HCT116 (cell line): ENCODE measurements around the gene SPACA6. TPM values are rescaled to one million over a fixed set of nuclear protein-coding genes. Genes with fewer than 3 reads are reported as not detected.

Experiments used
- ATAC-seq: fragments of 200-7000 bp; cut with Tn5 transposase; 2 replicates; pipeline ENCODE4 v1.9.1; 2020; ENCODE audit warnings: mild to moderate bottlenecking, moderate library complexity
- BruUV-seq: library from RNA; stranded (reverse); fragments of 400-500 nt; replicated peaks from 2 replicates; lab custom pipeline; 2021; lab: Mats Ljungman, UMichigan
- CTCF ChIA-PET: fragments of 300-600 bp; sonication (Branson Sonifier 250); formaldehyde crosslinking; loops from one replicate; lab custom pipeline; 2021; ENCODE audit warnings: antibody characterized with exemption; lab: Charles Lee
- POLR2A ChIA-PET: fragments of 300-600, 350-600 bp; sonication (Branson Sonifier 250); formaldehyde crosslinking; loops from one replicate; lab custom pipeline; 2021; ENCODE audit warnings: antibody characterized with exemption; lab: Charles Lee
- RAD21 ChIA-PET, 2 experiments: fragments of 300-600 bp; sonication (Branson Sonifier 250); formaldehyde crosslinking; loops; one replicate each; lab custom pipeline; 2023; ENCODE audit warnings: low total read pairs in 2 of 2; ENCODE audit not compliant: uncharacterized antibody in 2 of 2, unreplicated experiment in 2 of 2, low non-redundant PET in 1 of 2; lab: Charles Lee
- DNase-seq: peaks from one replicate; pipeline ENCODE4 v3.0.0-alpha.2; 2010; ENCODE audit warnings: low read depth, low spot score
- H2AFZ ChIP-seq: fragments of 200-600 bp; shearing (Covaris generic), sonication (generic); 2 replicates; pipeline ENCODE4 v1.6.1; 2017; ENCODE audit warnings: low read depth, mixed run types, mixed read lengths, antibody characterized with exemption, low read length; ENCODE audit not compliant: poor library complexity, severe bottlenecking
- H3K27ac ChIP-seq: 2 replicates; pipeline ENCODE4 v1.5.1; 2012; ENCODE audit warnings: low read depth, low read length
- H3K27me3 ChIP-seq: fragments of 200-600 bp; sonication (generic); 2 replicates; pipeline ENCODE4 v1.6.1; 2016; ENCODE audit warnings: mixed run types, low read length, mixed read lengths; ENCODE audit not compliant: insufficient read depth
- H3K36me3 ChIP-seq, 2 experiments: fragments of 200-500 bp in 1 of 2; fragments of 200-600 bp in 1 of 2; sonication (Bioruptor generic) in 1 of 2; sonication (generic) in 1 of 2; 2 replicates each; pipeline versions ENCODE4 v1.5.1 to v1.6.1; 2014 to 2016; ENCODE audit warnings: low read length in 2 of 2, inconsistent platforms in 1 of 2, mixed read lengths in 1 of 2, mixed run types in 1 of 2; ENCODE audit not compliant: insufficient read depth in 2 of 2, control insufficient read depth in 1 of 2
- H3K4me1 ChIP-seq, 2 experiments: fragments of 200-600 bp in 1 of 2; sonication (generic) in 1 of 2; 2 replicates each; pipeline versions ENCODE4 v1.5.1 to v1.6.1; 2012 to 2017; ENCODE audit warnings: low read length in 2 of 2, inconsistent platforms in 1 of 2, mild to moderate bottlenecking in 1 of 2, mixed read lengths in 1 of 2, mixed run types in 1 of 2, moderate library complexity in 1 of 2; ENCODE audit not compliant: insufficient read depth in 2 of 2, control insufficient read depth in 1 of 2
- H3K4me2 ChIP-seq: fragments of 200-600 bp; sonication (generic); 2 replicates; pipeline ENCODE4 v1.6.1; 2017; ENCODE audit warnings: mixed run types, low read length, mixed read lengths
- H3K4me3 ChIP-seq, 2 experiments: fragments of 200-600 bp in 1 of 2; sonication (generic) in 1 of 2; replicated peaks in 1 of 2; 2 replicates each; pipeline ENCODE4 v1.5.1; 2011 to 2016; ENCODE audit warnings: low read length in 2 of 2, control low read depth in 1 of 2, low read depth in 1 of 2, mild to moderate bottlenecking in 1 of 2, mixed read lengths in 1 of 2, mixed run types in 1 of 2
- H3K79me2 ChIP-seq: fragments of 200-600 bp; sonication (generic); 2 replicates; pipeline ENCODE4 v1.6.1; 2017; ENCODE audit warnings: mild to moderate bottlenecking, mixed run types, low read length, moderate library complexity, mixed read lengths; ENCODE audit not compliant: insufficient read depth
- H3K9ac ChIP-seq: fragments of 200-600 bp; sonication (generic); 2 replicates; pipeline ENCODE4 v1.6.1; 2016; ENCODE audit warnings: low read length, mixed read lengths
- H3K9me2 ChIP-seq: fragments of 200-600 bp; sonication (generic), shearing (Covaris generic); 2 replicates; pipeline ENCODE4 v1.6.1; 2017; ENCODE audit warnings: mixed run types, mild to moderate bottlenecking, moderate library complexity; ENCODE audit not compliant: insufficient read depth
- H3K9me3 ChIP-seq, 2 experiments: fragments of 200-500 bp in 1 of 2; fragments of 200-600 bp in 1 of 2; sonication (Bioruptor generic) in 1 of 2; sonication (generic) in 1 of 2; 2 replicates each; pipeline ENCODE4 v1.6.1; 2014 to 2017; ENCODE audit warnings: low read length in 2 of 2, mixed read lengths in 2 of 2, inconsistent platforms in 1 of 2, low read depth in 1 of 2, mild to moderate bottlenecking in 1 of 2, mixed run types in 1 of 2, moderate library complexity in 1 of 2; ENCODE audit not compliant: control insufficient read depth in 1 of 2, insufficient read depth in 1 of 2
- H4K20me1 ChIP-seq: fragments of 200-600 bp; sonication (generic), shearing (Covaris generic); 2 replicates; pipeline ENCODE4 v1.6.1; 2017; ENCODE audit warnings: mixed run types, mild to moderate bottlenecking, moderate library complexity; ENCODE audit not compliant: insufficient read depth
- CEBPB ChIP-seq: IDR thresholded peaks from 2 replicates; pipeline ENCODE4 v1.6.1; 2012; ENCODE audit warnings: low read depth
- EGR1 ChIP-seq: IDR thresholded peaks from 2 replicates; pipeline ENCODE4 v1.6.1; 2012; ENCODE audit warnings: low read depth
- ELF1 ChIP-seq: IDR thresholded peaks from 2 replicates; pipeline ENCODE4 v1.6.1; 2012; ENCODE audit warnings: low read depth, borderline replicate concordance
- EZH2 ChIP-seq: fragments of 200-600 bp; sonication (generic); IDR thresholded peaks from 2 replicates; pipeline ENCODE4 v1.6.1; 2017; ENCODE audit warnings: antibody characterized with exemption, mixed run types
- FOSL1 ChIP-seq: IDR thresholded peaks from 2 replicates; pipeline ENCODE4 v1.6.1; 2012; ENCODE audit warnings: low read depth
- JUND ChIP-seq: IDR thresholded peaks from 2 replicates; pipeline ENCODE4 v1.6.1; 2012
- POLR2A ChIP-seq: IDR thresholded peaks from 2 replicates; pipeline ENCODE4 v1.7.0; 2011; ENCODE audit warnings: borderline replicate concordance; ENCODE audit not compliant: insufficient read depth, insufficient read length; ENCODE audit errors: extremely low read depth
- POLR2AphosphoS5 ChIP-seq: IDR thresholded peaks from 2 replicates; pipeline ENCODE4 v1.6.1; 2011; ENCODE audit warnings: mild to moderate bottlenecking, low read depth, low read length, moderate library complexity
- RAD21 ChIP-seq: IDR thresholded peaks from 2 replicates; pipeline ENCODE4 v1.6.1; 2012; ENCODE audit warnings: low read depth, mild to moderate bottlenecking
- SP1 ChIP-seq: IDR thresholded peaks from 2 replicates; pipeline ENCODE4 v1.6.1; 2012; ENCODE audit warnings: low read depth
- TCF7L2 ChIP-seq: IDR thresholded peaks from 2 replicates; pipeline ENCODE4 v1.7.0; 2011; ENCODE audit warnings: borderline replicate concordance, inconsistent platforms; ENCODE audit not compliant: insufficient read depth, insufficient read length; ENCODE audit errors: extremely low read depth
- intact Hi-C: fragments of 100-400 bp; cut with micrococcal nuclease; formaldehyde crosslinking; loops from 2 replicates; pipeline ENCODE4 v1.10.0; 2022
- total RNA-seq: library from RNA; stranded (reverse); gene quantifications from one replicate; pipeline ENCODE4 v1.2.1, GENCODE V29; 2021; ENCODE audit not compliant: unreplicated experiment
- TF ChIP-seq, protein P1 (sequence below): IDR thresholded peaks from 2 replicates; pipeline ENCODE4 v1.6.1; 2012
- TF ChIP-seq, protein P2 (sequence below): IDR thresholded peaks from 2 replicates; pipeline ENCODE4 v1.6.1; 2012
- TF ChIP-seq, protein P3 (sequence below), 3 experiments: fragments of 200-600 bp in 1 of 3; sonication (generic) in 1 of 3; IDR thresholded peaks in 2 of 3; conservative IDR thresholded peaks in 1 of 3; 2 replicates each; pipeline ENCODE4 v1.5.1; 2012 to 2017; ENCODE audit warnings: low read depth in 2 of 3, low read length in 2 of 3, antibody characterized with exemption in 1 of 3, borderline replicate concordance in 1 of 3, control low read depth in 1 of 3, mild to moderate bottlenecking in 1 of 3, mixed read lengths in 1 of 3, mixed run types in 1 of 3, moderate library complexity in 1 of 3; ENCODE audit not compliant: insufficient read depth in 1 of 3
- TF ChIP-seq, protein P4 (sequence below): IDR thresholded peaks from 2 replicates; pipeline ENCODE4 v1.6.1; 2012; ENCODE audit warnings: low read depth
- TF ChIP-seq, protein P5 (sequence below): IDR thresholded peaks from 2 replicates; pipeline ENCODE4 v1.6.1; 2011; ENCODE audit warnings: mild to moderate bottlenecking, low read length, moderate library complexity; ENCODE audit not compliant: insufficient replicate concordance; ENCODE audit errors: extremely low read depth

SPACA6 gene
- total RNA-seq, 1 experiment from 2014 or later, result 13.9 TPM

DNA sequence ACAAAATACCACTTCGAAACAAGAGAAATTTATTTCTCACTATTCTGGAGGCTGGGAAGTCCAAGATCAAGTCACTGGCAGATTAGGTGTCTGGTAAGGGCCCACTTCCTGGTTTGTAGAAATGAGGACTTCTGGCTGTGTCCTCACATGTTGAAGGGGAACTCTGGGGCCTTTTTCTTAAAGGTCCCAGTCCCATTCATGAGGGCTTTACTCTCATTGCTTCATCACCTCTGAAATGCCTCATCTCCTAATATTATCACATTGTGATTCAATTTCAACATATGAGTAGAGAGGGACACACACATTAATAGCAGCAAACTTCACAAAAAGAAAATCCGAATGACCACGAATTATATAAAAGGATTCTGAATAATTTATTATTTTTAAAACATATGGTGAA, 24.9 kb upstream of the SPACA6 start:
- BruUV-seq, result no TSS peak
- Histone ChIP-seq H3K4me1 (no peaks in the 10 kb centered on the region), H3K9me3 (no peaks in the 10 kb centered on the region), H3K36me3 (no peaks in the 10 kb centered on the region), H3K27me3 (peaks cover 12% of the 10 kb centered on the region; the same call in 1 of the 2 replicates)
- CTCF ChIA-PET, result no interaction called here
- TF ChIP-seq, protein P1, sequence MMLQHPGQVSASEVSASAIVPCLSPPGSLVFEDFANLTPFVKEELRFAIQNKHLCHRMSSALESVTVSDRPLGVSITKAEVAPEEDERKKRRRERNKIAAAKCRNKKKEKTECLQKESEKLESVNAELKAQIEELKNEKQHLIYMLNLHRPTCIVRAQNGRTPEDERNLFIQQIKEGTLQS, result no peak
- no peak for TF ChIP-seq EZH2
- TF ChIP-seq CEBPB, result no peak
- TF ChIP-seq SP1, result no peak
- TF ChIP-seq, protein P2, sequence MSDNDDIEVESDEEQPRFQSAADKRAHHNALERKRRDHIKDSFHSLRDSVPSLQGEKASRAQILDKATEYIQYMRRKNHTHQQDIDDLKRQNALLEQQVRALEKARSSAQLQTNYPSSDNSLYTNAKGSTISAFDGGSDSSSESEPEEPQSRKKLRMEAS, result no peak
- TF ChIP-seq, protein P3, sequence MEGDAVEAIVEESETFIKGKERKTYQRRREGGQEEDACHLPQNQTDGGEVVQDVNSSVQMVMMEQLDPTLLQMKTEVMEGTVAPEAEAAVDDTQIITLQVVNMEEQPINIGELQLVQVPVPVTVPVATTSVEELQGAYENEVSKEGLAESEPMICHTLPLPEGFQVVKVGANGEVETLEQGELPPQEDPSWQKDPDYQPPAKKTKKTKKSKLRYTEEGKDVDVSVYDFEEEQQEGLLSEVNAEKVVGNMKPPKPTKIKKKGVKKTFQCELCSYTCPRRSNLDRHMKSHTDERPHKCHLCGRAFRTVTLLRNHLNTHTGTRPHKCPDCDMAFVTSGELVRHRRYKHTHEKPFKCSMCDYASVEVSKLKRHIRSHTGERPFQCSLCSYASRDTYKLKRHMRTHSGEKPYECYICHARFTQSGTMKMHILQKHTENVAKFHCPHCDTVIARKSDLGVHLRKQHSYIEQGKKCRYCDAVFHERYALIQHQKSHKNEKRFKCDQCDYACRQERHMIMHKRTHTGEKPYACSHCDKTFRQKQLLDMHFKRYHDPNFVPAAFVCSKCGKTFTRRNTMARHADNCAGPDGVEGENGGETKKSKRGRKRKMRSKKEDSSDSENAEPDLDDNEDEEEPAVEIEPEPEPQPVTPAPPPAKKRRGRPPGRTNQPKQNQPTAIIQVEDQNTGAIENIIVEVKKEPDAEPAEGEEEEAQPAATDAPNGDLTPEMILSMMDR (IDR thresholded peaks at IDR 0.05 in 2 of 3, conservative IDR thresholded peaks at IDR 0.05 in 1 of 3; ENCODE audit: borderline replicate concordance in 1 of 3, insufficient read depth in 1 of 3, low read depth in 2 of 3, low read length in 2 of 3), result no peak
- TF ChIP-seq, protein P4, sequence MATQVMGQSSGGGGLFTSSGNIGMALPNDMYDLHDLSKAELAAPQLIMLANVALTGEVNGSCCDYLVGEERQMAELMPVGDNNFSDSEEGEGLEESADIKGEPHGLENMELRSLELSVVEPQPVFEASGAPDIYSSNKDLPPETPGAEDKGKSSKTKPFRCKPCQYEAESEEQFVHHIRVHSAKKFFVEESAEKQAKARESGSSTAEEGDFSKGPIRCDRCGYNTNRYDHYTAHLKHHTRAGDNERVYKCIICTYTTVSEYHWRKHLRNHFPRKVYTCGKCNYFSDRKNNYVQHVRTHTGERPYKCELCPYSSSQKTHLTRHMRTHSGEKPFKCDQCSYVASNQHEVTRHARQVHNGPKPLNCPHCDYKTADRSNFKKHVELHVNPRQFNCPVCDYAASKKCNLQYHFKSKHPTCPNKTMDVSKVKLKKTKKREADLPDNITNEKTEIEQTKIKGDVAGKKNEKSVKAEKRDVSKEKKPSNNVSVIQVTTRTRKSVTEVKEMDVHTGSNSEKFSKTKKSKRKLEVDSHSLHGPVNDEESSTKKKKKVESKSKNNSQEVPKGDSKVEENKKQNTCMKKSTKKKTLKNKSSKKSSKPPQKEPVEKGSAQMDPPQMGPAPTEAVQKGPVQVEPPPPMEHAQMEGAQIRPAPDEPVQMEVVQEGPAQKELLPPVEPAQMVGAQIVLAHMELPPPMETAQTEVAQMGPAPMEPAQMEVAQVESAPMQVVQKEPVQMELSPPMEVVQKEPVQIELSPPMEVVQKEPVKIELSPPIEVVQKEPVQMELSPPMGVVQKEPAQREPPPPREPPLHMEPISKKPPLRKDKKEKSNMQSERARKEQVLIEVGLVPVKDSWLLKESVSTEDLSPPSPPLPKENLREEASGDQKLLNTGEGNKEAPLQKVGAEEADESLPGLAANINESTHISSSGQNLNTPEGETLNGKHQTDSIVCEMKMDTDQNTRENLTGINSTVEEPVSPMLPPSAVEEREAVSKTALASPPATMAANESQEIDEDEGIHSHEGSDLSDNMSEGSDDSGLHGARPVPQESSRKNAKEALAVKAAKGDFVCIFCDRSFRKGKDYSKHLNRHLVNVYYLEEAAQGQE, result no peak
- TF ChIP-seq RAD21, result no peak
- TF ChIP-seq JUND, result no peak
- no peak for TF ChIP-seq FOSL1
- no peak for TF ChIP-seq EGR1
- TF ChIP-seq, protein P5, sequence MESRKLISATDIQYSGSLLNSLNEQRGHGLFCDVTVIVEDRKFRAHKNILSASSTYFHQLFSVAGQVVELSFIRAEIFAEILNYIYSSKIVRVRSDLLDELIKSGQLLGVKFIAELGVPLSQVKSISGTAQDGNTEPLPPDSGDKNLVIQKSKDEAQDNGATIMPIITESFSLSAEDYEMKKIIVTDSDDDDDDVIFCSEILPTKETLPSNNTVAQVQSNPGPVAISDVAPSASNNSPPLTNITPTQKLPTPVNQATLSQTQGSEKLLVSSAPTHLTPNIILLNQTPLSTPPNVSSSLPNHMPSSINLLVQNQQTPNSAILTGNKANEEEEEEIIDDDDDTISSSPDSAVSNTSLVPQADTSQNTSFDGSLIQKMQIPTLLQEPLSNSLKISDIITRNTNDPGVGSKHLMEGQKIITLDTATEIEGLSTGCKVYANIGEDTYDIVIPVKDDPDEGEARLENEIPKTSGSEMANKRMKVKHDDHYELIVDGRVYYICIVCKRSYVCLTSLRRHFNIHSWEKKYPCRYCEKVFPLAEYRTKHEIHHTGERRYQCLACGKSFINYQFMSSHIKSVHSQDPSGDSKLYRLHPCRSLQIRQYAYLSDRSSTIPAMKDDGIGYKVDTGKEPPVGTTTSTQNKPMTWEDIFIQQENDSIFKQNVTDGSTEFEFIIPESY, result no peak
- TF ChIP-seq TCF7L2, result no peak
- TF ChIP-seq POLR2A, result no peak
- no peak for TF ChIP-seq ELF1
- no peak for TF ChIP-seq POLR2AphosphoS5
- TF ChIP-seq, all 23 proteins: peak for 0
- Histone ChIP-seq H3K4me2 (no peak overlapping the region), H3K9me2 (no peaks in the 10 kb centered on the region), H3K4me3 (no peak overlapping the region), H3K79me2 (no peaks in the 10 kb centered on the region), H4K20me1 (no peaks in the 10 kb centered on the region), H2AFZ (no peak overlapping the region), H3K9ac (no peak overlapping the region), H3K27ac (no peak overlapping the region)
- no peak for DNase-seq
- no peak for ATAC-seq
- ChIA-PET POLR2A (no interaction called here), RAD21 (no interaction called here)
- intact Hi-C loops, result loop anchor here (5.0 kb wide), 1 partner anchor 109 kb away; no protein-coding TSS in a partner anchor
